Measurements from ENCODE around the gene PTER.

The PTER gene

GRCh38 chr10:16470747-16471146 is 33.9 kb downstream of the PTER start:
- in situ Hi-C loops (cut with MboI; ENCODE audit: low sequenced_read_pairs), result no loop called here

- in situ Hi-C loops (cut with MboI; ENCODE audit: low sequenced_read_pairs), result no loop called here
These were observed 36.0 kb downstream of the PTER start for GRCh38 chr10:16472828-16473227.

GRCh38 chr10:16477757-16478156 is 40.9 kb downstream of the PTER start:
- in situ Hi-C loops (cut with MboI; ENCODE audit: low sequenced_read_pairs), result no loop called here

GRCh38 chr10:16478801-16479200 is 42.0 kb downstream of the PTER start:
- in situ Hi-C loops (cut with MboI; ENCODE audit: low sequenced_read_pairs), result no loop called here

- in situ Hi-C loops (cut with MboI; ENCODE audit: low sequenced_read_pairs), result no loop called here
These were observed 44.4 kb downstream of the PTER start for GRCh38 chr10:16481052-16481728.

GRCh38 chr10:16483241-16483917 is 46.6 kb downstream of the PTER start:
- in situ Hi-C loops (cut with MboI; ENCODE audit: low sequenced_read_pairs), result no loop called here

- in situ Hi-C loops (cut with MboI; ENCODE audit: low sequenced_read_pairs), result no loop called here
These were observed 53.7 kb downstream of the PTER start for GRCh38 chr10:16490511-16490910.

GRCh38 chr10:16491933-16492332 is 55.1 kb downstream of the PTER start:
- in situ Hi-C loops (cut with MboI; ENCODE audit: low sequenced_read_pairs), result no loop called here

GRCh38 chr10:16493884-16494536 is 57.2 kb downstream of the PTER start:
- in situ Hi-C loops (cut with MboI; ENCODE audit: low sequenced_read_pairs), result no loop called here

- in situ Hi-C loops (cut with MboI; ENCODE audit: low sequenced_read_pairs), result no loop called here
These were observed 61.1 kb downstream of the PTER start for GRCh38 chr10:16497911-16498310.

- in situ Hi-C loops (cut with MboI; ENCODE audit: low sequenced_read_pairs), result no loop called here
These were observed 68.4 kb downstream of the PTER start for GRCh38 chr10:16505161-16505560.

- in situ Hi-C loops (cut with MboI; ENCODE audit: low sequenced_read_pairs), result no loop called here
These were observed 73.2 kb downstream of the PTER start for GRCh38 chr10:16509996-16510395.

- in situ Hi-C loops (cut with MboI; ENCODE audit: low sequenced_read_pairs), result no loop called here
These were observed 74.0 kb downstream of the PTER start for GRCh38 chr10:16510843-16511242.

- in situ Hi-C loops (cut with MboI; ENCODE audit: low sequenced_read_pairs), result no loop called here
These were observed 82.0 kb downstream of the PTER start for GRCh38 chr10:16518822-16519221.

GRCh38 chr10:16519250-16519907 is 82.6 kb downstream of the PTER start:
- in situ Hi-C loops (cut with MboI; ENCODE audit: low sequenced_read_pairs), result no loop called here

- in situ Hi-C loops (cut with MboI; ENCODE audit: low sequenced_read_pairs), result no loop called here
These were observed 83.4 kb downstream of the PTER start for GRCh38 chr10:16519908-16520861.

- in situ Hi-C loops (cut with MboI; ENCODE audit: low sequenced_read_pairs), result no loop called here
These were observed 84.1 kb downstream of the PTER start for GRCh38 chr10:16520900-16521299.

- in situ Hi-C loops (cut with MboI; ENCODE audit: low sequenced_read_pairs), result no loop called here
These were observed 84.7 kb downstream of the PTER start, which contains the start of gene C1QL3 for GRCh38 chr10:16521311-16522016. TSS of gene C1QL3 (minus strand) at chr10:16521879. CDS start at chr10:16521065, 814 bp downstream.

GRCh38 chr10:16527452-16527851 is 90.6 kb downstream of the PTER start:
- in situ Hi-C loops (cut with MboI; ENCODE audit: low sequenced_read_pairs), result no loop called here

- in situ Hi-C loops (cut with MboI; ENCODE audit: low sequenced_read_pairs), result no loop called here
These were observed 93.0 kb downstream of the PTER start for GRCh38 chr10:16529853-16530252.

All from HL-60/S4 (cell line).